Fibroblast of lung (primary cell): Measurements from ENCODE around the gene CLTC. TPM values are rescaled to one million over a fixed set of nuclear protein-coding genes. Genes with fewer than 3 reads are reported as not detected.

Source experiments
- DNase-seq, 2 donors: peaks; one replicate each; pipeline versions ENCODE4 v3.0.0 to v3.0.0-alpha.2; 2010; ENCODE audit warnings: low read depth in 2 of 2
- H2AFZ ChIP-seq: 2 replicates; pipeline ENCODE4 v1.5.1; 2012; ENCODE audit warnings: low read length, control low read depth, inconsistent platforms
- H3K27ac ChIP-seq: 2 replicates; pipeline ENCODE4 v1.5.1; 2011; ENCODE audit warnings: low read length, control low read depth; ENCODE audit not compliant: insufficient read depth
- H3K27me3 ChIP-seq: 2 replicates; pipeline ENCODE4 v1.5.1; 2011; ENCODE audit warnings: mild to moderate bottlenecking, low read length; ENCODE audit not compliant: control insufficient read depth, insufficient read depth
- H3K36me3 ChIP-seq: 2 replicates; pipeline ENCODE4 v1.5.1; 2011; ENCODE audit warnings: low read length; ENCODE audit not compliant: control insufficient read depth, insufficient read depth
- H3K4me1 ChIP-seq: 2 replicates; pipeline ENCODE4 v1.5.1; 2011; ENCODE audit warnings: low read length; ENCODE audit not compliant: control insufficient read depth, insufficient read depth; ENCODE audit errors: extremely low read depth
- H3K4me2 ChIP-seq: 2 replicates; pipeline ENCODE4 v1.5.1; 2011; ENCODE audit warnings: low read length, control low read depth; ENCODE audit not compliant: insufficient read depth; ENCODE audit errors: extremely low read depth
- H3K4me3 ChIP-seq, 4 experiments: fragments of 200-600 bp in 1 of 4; sonication (generic) in 1 of 4; replicated peaks in 1 of 4; 2 replicates each; pipeline ENCODE4 v1.5.1; 2011 to 2016; ENCODE audit warnings: low read length in 4 of 4, low read depth in 3 of 4, mild to moderate bottlenecking in 3 of 4, control low read depth in 2 of 4, inconsistent platforms in 1 of 4, mixed read lengths in 1 of 4; ENCODE audit not compliant: insufficient read depth in 1 of 4; ENCODE audit errors: control extremely low read depth in 1 of 4
- H3K79me2 ChIP-seq: 2 replicates; pipeline ENCODE4 v1.5.1; 2012; ENCODE audit warnings: mild to moderate bottlenecking, low read length, inconsistent platforms; ENCODE audit not compliant: control insufficient read depth, insufficient read depth
- H3K9ac ChIP-seq: 2 replicates; pipeline ENCODE4 v1.5.1; 2011; ENCODE audit warnings: mild to moderate bottlenecking, low read length, control low read depth; ENCODE audit not compliant: insufficient read depth
- H3K9me3 ChIP-seq: 2 replicates; pipeline ENCODE4 v1.5.1; 2012; ENCODE audit warnings: low read depth, low read length; ENCODE audit not compliant: control insufficient read depth, insufficient read depth
- H4K20me1 ChIP-seq: 2 replicates; pipeline ENCODE4 v1.5.1; 2011; ENCODE audit warnings: low read length; ENCODE audit not compliant: control insufficient read depth, insufficient read depth; ENCODE audit errors: extremely low read depth
- CTCF ChIP-seq, 2 donors: IDR thresholded peaks in 1 of 2; conservative IDR thresholded peaks in 1 of 2; 1 replicate in 1 of 2; 2 replicates in 1 of 2; pipeline ENCODE4 v1.5.1; 2011 to 2012; ENCODE audit warnings: low read length in 2 of 2, control low read depth in 1 of 2, inconsistent platforms in 1 of 2, low read depth in 1 of 2, mild to moderate bottlenecking in 1 of 2
- EZH2 ChIP-seq: IDR thresholded peaks from 2 replicates; pipeline ENCODE4 v1.5.1; 2012; ENCODE audit warnings: low read length, control low read depth, mild to moderate bottlenecking; ENCODE audit errors: missing control alignments
- polyA plus RNA-seq, 2 donors: library from polyadenylated mRNA; depleted of rRNA in 1 of 2; stranded (reverse) in 1 of 2; unstranded in 1 of 2; fragments of >200 nt; gene quantifications; 2 replicates each; pipeline ENCODE4 v1.2.1, GENCODE V29; 2011 to 2012; ENCODE audit warnings: missing spikeins in 1 of 2
- total RNA-seq: library from RNA; depleted of rRNA; stranded (reverse); fragments of >200 nt; gene quantifications from 2 replicates; pipeline ENCODE4 v1.2.1, GENCODE V29; 2014

Gene CLTC
- total and polyA plus RNA-seq, 2 donors (not counting 1 experiment from before 2014, with no cell fraction given), result 468 to 621 TPM

GRCh38 chr17:59716427-59716826 lies 96.7 kb downstream of the CLTC start:
- H3K4me2 ChIP-seq, result no peak overlapping the region
- H3K9me3 ChIP-seq, result no peaks in the 10 kb centered on the region
- TF ChIP-seq CTCF (conservative IDR thresholded peaks at IDR 0.05 in 1 of 2, IDR thresholded peaks at IDR 0.05 in 1 of 2; ENCODE audit: low read depth in 1 of 2, low read length in 2 of 2), result no peak
- no peak for TF ChIP-seq EZH2
- DNase-seq, result no peak
- H3K79me2 ChIP-seq, result peaks cover 59% of the 10 kb centered on the region
- H3K9ac ChIP-seq, result no peak overlapping the region
- H2AFZ ChIP-seq, result no peak overlapping the region
- no peaks in the 10 kb centered on the region for H4K20me1 ChIP-seq
- H3K4me3 ChIP-seq, result no peak overlapping the region
- H3K36me3 ChIP-seq, result peaks cover 1% of the 10 kb centered on the region
- no peaks in the 10 kb centered on the region for H3K27me3 ChIP-seq
- H3K27ac ChIP-seq, result no peak overlapping the region
- no peaks in the 10 kb centered on the region for H3K4me1 ChIP-seq

GRCh38 chr17:59719526-59719925 lies 99.8 kb downstream of the CLTC start:
- H4K20me1 ChIP-seq, result no peaks in the 10 kb centered on the region
- H3K36me3 ChIP-seq, result no peaks in the 10 kb centered on the region
- no peak overlapping the region for H3K27ac ChIP-seq

GRCh38 chr17:59722623-59723022 lies 102.9 kb downstream of the CLTC start:
- Histone ChIP-seq H3K9me3 (no peaks in the 10 kb centered on the region), H3K4me3 (no peak overlapping the region), H3K27ac (no peak overlapping the region), H2AFZ (no peak overlapping the region), H3K9ac (no peak overlapping the region), H4K20me1 (no peaks in the 10 kb centered on the region), H3K27me3 (no peaks in the 10 kb centered on the region), H3K4me2 (no peak overlapping the region), H3K36me3 (no peaks in the 10 kb centered on the region), H3K79me2 (peaks cover 21% of the 10 kb centered on the region), H3K4me1 (no peaks in the 10 kb centered on the region)
- DNase-seq, result no peak
- no peak for TF ChIP-seq CTCF (conservative IDR thresholded peaks at IDR 0.05 in 1 of 2, IDR thresholded peaks at IDR 0.05 in 1 of 2; ENCODE audit: low read depth in 1 of 2, low read length in 2 of 2)
- no peak for TF ChIP-seq EZH2

More at GRCh38 chr17:59719526-59719925, 99.8 kb downstream of the CLTC start:
- H3K79me2 ChIP-seq, result peaks cover 39% of the 10 kb centered on the region
- no peak overlapping the region for H3K9ac ChIP-seq
- no peak overlapping the region for H3K4me3 ChIP-seq
- TF ChIP-seq CTCF (conservative IDR thresholded peaks at IDR 0.05 in 1 of 2, IDR thresholded peaks at IDR 0.05 in 1 of 2; ENCODE audit: low read depth in 1 of 2, low read length in 2 of 2) (no peak), EZH2 (no peak)
- H3K27me3 ChIP-seq, result no peaks in the 10 kb centered on the region
- H3K4me1 ChIP-seq, result no peaks in the 10 kb centered on the region
- H3K9me3 ChIP-seq, result no peaks in the 10 kb centered on the region
- no peak for DNase-seq
- no peak overlapping the region for H3K4me2 ChIP-seq
- H2AFZ ChIP-seq, result no peak overlapping the region
